Measurements from ENCODE around the gene KIF6. TPM values are rescaled to one million over a fixed set of nuclear protein-coding genes. Genes with fewer than 3 reads are reported as not detected.

KIF6 gene
- total RNA-seq, 4 donors from 2014 or later, result 0.26 to 1.8 (median 1.6) TPM; not detected in 1

- Histone ChIP-seq H3K4me3 (no peak overlapping the region), H3K36me3 (no peaks in the 10 kb centered on the region), H3K4me1 (no peaks in the 10 kb centered on the region), H3K27me3 (no peaks in the 10 kb centered on the region), H3K9me3 (no peaks in the 10 kb centered on the region), H3K27ac (no peak overlapping the region)
- intact Hi-C loops (cut with DNase I; ENCODE audit: low total_unique reads), result no loop called here
- no peak for DNase-seq
- no peak for TF ChIP-seq POLR2A (IDR thresholded peaks at IDR 0.05)
- no peak for TF ChIP-seq CTCF (IDR thresholded peaks at IDR 0.05)
These were observed 314.2 kb downstream of the KIF6 start for GRCh38 chr6:39411001-39411400.

- DNase-seq, result no peak
- Histone ChIP-seq H3K27me3 (no peaks in the 10 kb centered on the region), H3K4me3 (no peak overlapping the region), H3K9me3 (no peaks in the 10 kb centered on the region), H3K4me1 (no peaks in the 10 kb centered on the region), H3K27ac (no peak overlapping the region), H3K36me3 (no peaks in the 10 kb centered on the region)
- no peak for TF ChIP-seq CTCF (IDR thresholded peaks at IDR 0.05)
- no peak for TF ChIP-seq POLR2A (IDR thresholded peaks at IDR 0.05)
- intact Hi-C loops (cut with DNase I; ENCODE audit: low total_unique reads), result no loop called here
These were observed 315.3 kb downstream of the KIF6 start for GRCh38 chr6:39409889-39410288.

- DNase-seq, result no peak
These were observed 317.7 kb downstream of the KIF6 start for GRCh38 chr6:39407446-39407993.

GRCh38 chr6:39404312-39404711, 320.9 kb downstream of the KIF6 start:
- Histone ChIP-seq H3K9me3 (no peaks in the 10 kb centered on the region), H3K27ac (no peak overlapping the region), H3K36me3 (no peaks in the 10 kb centered on the region), H3K4me1 (no peaks in the 10 kb centered on the region), H3K4me3 (no peak overlapping the region), H3K27me3 (no peaks in the 10 kb centered on the region)
- no peak for DNase-seq
- no peak for TF ChIP-seq POLR2A (IDR thresholded peaks at IDR 0.05)
- no peak for TF ChIP-seq CTCF (IDR thresholded peaks at IDR 0.05)
- intact Hi-C loops (cut with DNase I; ENCODE audit: low total_unique reads), result no loop called here

More at GRCh38 chr6:39407446-39407993, 317.7 kb downstream of the KIF6 start:
- Histone ChIP-seq H3K9me3 (no peaks in the 10 kb centered on the region), H3K4me3 (no peak overlapping the region), H3K4me1 (no peaks in the 10 kb centered on the region), H3K36me3 (no peaks in the 10 kb centered on the region), H3K27me3 (no peaks in the 10 kb centered on the region), H3K27ac (no peak overlapping the region)
- TF ChIP-seq CTCF (IDR thresholded peaks at IDR 0.05) (no peak), POLR2A (IDR thresholded peaks at IDR 0.05) (no peak)
- intact Hi-C loops (cut with DNase I; ENCODE audit: low total_unique reads), result no loop called here

GRCh38 chr6:39403304-39403703, 321.9 kb downstream of the KIF6 start:
- DNase-seq, result no peak
- Histone ChIP-seq H3K27ac (no peak overlapping the region), H3K27me3 (no peaks in the 10 kb centered on the region), H3K4me1 (no peaks in the 10 kb centered on the region), H3K9me3 (no peaks in the 10 kb centered on the region), H3K36me3 (no peaks in the 10 kb centered on the region), H3K4me3 (no peak overlapping the region)
- TF ChIP-seq CTCF (IDR thresholded peaks at IDR 0.05) (no peak), POLR2A (IDR thresholded peaks at IDR 0.05) (no peak)
- intact Hi-C loops (cut with DNase I; ENCODE audit: low total_unique reads), result no loop called here

Measured in uterus (tissue), 4 donors.